ENCODE results near the gene ADGRG1.

The ADGRG1 gene

GRCh38 chr16:57630931-57631845 is 2.8 kb downstream of the ADGRG1 start:
- H3K4me3 ChIP-seq (ENCODE audit: low read depth, low read length), result no peak overlapping the region
- DNase-seq (ENCODE audit: low read depth), result no peak
- TF ChIP-seq CTCF (IDR thresholded peaks at IDR 0.05; ENCODE audit: insufficient read depth, low read depth, low read length, missing control alignments), result no peak

GRCh38 chr16:57632568-57632967 is 4.1 kb downstream of the ADGRG1 start:
- TF ChIP-seq CTCF (IDR thresholded peaks at IDR 0.05; ENCODE audit: insufficient read depth, low read depth, low read length, missing control alignments), result no peak
- no peak overlapping the region for H3K4me3 ChIP-seq (ENCODE audit: low read depth, low read length)
- no peak for DNase-seq (ENCODE audit: low read depth)

GRCh38 chr16:57633383-57634064 is 5.1 kb downstream of the ADGRG1 start:
- no peak for TF ChIP-seq CTCF (IDR thresholded peaks at IDR 0.05; ENCODE audit: insufficient read depth, low read depth, low read length, missing control alignments)
- no peak overlapping the region for H3K4me3 ChIP-seq (ENCODE audit: low read depth, low read length)
- DNase-seq (ENCODE audit: low read depth), result no peak

- no peak for DNase-seq (ENCODE audit: low read depth)
- no peak overlapping the region for H3K4me3 ChIP-seq (ENCODE audit: low read depth, low read length)
- TF ChIP-seq CTCF (IDR thresholded peaks at IDR 0.05; ENCODE audit: insufficient read depth, low read depth, low read length, missing control alignments), result no peak
These were observed 5.7 kb downstream of the ADGRG1 start for GRCh38 chr16:57634171-57634570.

- DNase-seq (ENCODE audit: low read depth), result no peak
- TF ChIP-seq CTCF (IDR thresholded peaks at IDR 0.05; ENCODE audit: insufficient read depth, low read depth, low read length, missing control alignments), result no peak
These were observed 7.1 kb downstream of the ADGRG1 start for GRCh38 chr16:57635266-57636097.

GRCh38 chr16:57636184-57636583 is 7.8 kb downstream of the ADGRG1 start:
- DNase-seq (ENCODE audit: low read depth), result no peak
- TF ChIP-seq CTCF (IDR thresholded peaks at IDR 0.05; ENCODE audit: insufficient read depth, low read depth, low read length, missing control alignments), result no peak
- no peak overlapping the region for H3K4me3 ChIP-seq (ENCODE audit: low read depth, low read length)

More at GRCh38 chr16:57635266-57636097, 7.1 kb downstream of the ADGRG1 start:
- H3K4me3 ChIP-seq (ENCODE audit: low read depth, low read length), result no peak overlapping the region
